HEK293 (cell line): ENCODE data around the gene FSTL4.

Experiments used
- ZNF133 ChIP-seq: fragments of 450-650 bp; formaldehyde crosslinking; IDR thresholded peaks from 2 replicates; pipeline ENCODE4 v1.5.1; 2016; ENCODE audit warnings: missing biosample characterization, missing genetic modification characterization
- ZNF404 ChIP-seq: fragments of 450-650 bp; formaldehyde crosslinking; IDR thresholded peaks from 2 replicates; pipeline ENCODE4 v1.5.1; 2017; ENCODE audit warnings: missing biosample characterization, missing genetic modification characterization
- ZNF548 ChIP-seq: fragments of 450-650 bp; formaldehyde crosslinking; IDR thresholded peaks from 2 replicates; pipeline ENCODE4 v1.5.1; 2016; ENCODE audit warnings: missing biosample characterization, missing genetic modification characterization
- ZSCAN23 ChIP-seq: fragments of 450-650 bp; formaldehyde crosslinking; IDR thresholded peaks from 2 replicates; pipeline ENCODE4 v1.5.1; 2016; ENCODE audit warnings: missing biosample characterization, missing genetic modification characterization

GRCh38 chr5:133396814-133397213 is 215.5 kb downstream of the FSTL4 start:
- no peak for TF ChIP-seq ZNF548 (tag by site-specific recombination)
- no peak for TF ChIP-seq ZSCAN23
- TF ChIP-seq ZNF404 (tag by site-specific recombination), result no peak
- no peak for TF ChIP-seq ZNF133 (tag by site-specific recombination)
